GM21786 (cell line): ENCODE measurements around the gene WTAP.
"Not testable (repeated sequence)": the region's sequence is repeated elsewhere in the genome, so short reads cannot be mapped to it uniquely, and the experiment has no call there.

Experiments used
- ATAC-seq: cut with Tn5 transposase; IDR thresholded peaks from one replicate; pipeline ENCODE4 v1.9.1; 2021; ENCODE audit not compliant: unreplicated experiment

The WTAP gene

GRCh38 chr6:159726918-159727716, at the start of gene WTAP:
Gene WTAP, plus strand, starts transcription at chr6:159727506. Its CDS starts 8,760 bp downstream, at chr6:159736266.
- ATAC-seq, result peak; percentile 71

- ATAC-seq, result no peak
These were observed 49.7 kb upstream of the WTAP start for GRCh38 chr6:159677506-159678165.

- ATAC-seq, result no peak
These were observed 48.7 kb upstream of the WTAP start for GRCh38 chr6:159678574-159678973.

GRCh38 chr6:159679091-159680077, 47.9 kb upstream of the WTAP start:
- peak; percentile 41 for ATAC-seq

- no peak for ATAC-seq
These were observed 47.2 kb upstream of the WTAP start for GRCh38 chr6:159680104-159680503.

- ATAC-seq, result no peak
These were observed 46.0 kb upstream of the WTAP start for GRCh38 chr6:159681191-159681880.

GRCh38 chr6:159682295-159682694, 45.0 kb upstream of the WTAP start:
- ATAC-seq, result no peak

- no peak for ATAC-seq
These were observed 44.5 kb upstream of the WTAP start for GRCh38 chr6:159682810-159683209.

- no peak for ATAC-seq
These were observed 43.3 kb upstream of the WTAP start for GRCh38 chr6:159684013-159684304.

- ATAC-seq, result no peak
These were observed 41.3 kb upstream of the WTAP start for GRCh38 chr6:159686040-159686439.

GRCh38 chr6:159686703-159687102, 40.6 kb upstream of the WTAP start:
- ATAC-seq, result no peak

GRCh38 chr6:159687341-159687740, 40.0 kb upstream of the WTAP start:
- ATAC-seq, result no peak

GRCh38 chr6:159688266-159688905, 38.9 kb upstream of the WTAP start:
- no peak for ATAC-seq

GRCh38 chr6:159689001-159689400, 38.3 kb upstream of the WTAP start:
- no peak for ATAC-seq

GRCh38 chr6:159690135-159690534, 37.2 kb upstream of the WTAP start:
- not testable (repeated sequence) for ATAC-seq

GRCh38 chr6:159691133-159691962, 36.0 kb upstream of the WTAP start:
- no peak for ATAC-seq

GRCh38 chr6:159691963-159692287, 35.4 kb upstream of the WTAP start:
- no peak for ATAC-seq

GRCh38 chr6:159692303-159693127, 34.8 kb upstream of the WTAP start:
- peak; percentile 25 for ATAC-seq
